ENCODE data around the gene OR4D2.

DNA sequence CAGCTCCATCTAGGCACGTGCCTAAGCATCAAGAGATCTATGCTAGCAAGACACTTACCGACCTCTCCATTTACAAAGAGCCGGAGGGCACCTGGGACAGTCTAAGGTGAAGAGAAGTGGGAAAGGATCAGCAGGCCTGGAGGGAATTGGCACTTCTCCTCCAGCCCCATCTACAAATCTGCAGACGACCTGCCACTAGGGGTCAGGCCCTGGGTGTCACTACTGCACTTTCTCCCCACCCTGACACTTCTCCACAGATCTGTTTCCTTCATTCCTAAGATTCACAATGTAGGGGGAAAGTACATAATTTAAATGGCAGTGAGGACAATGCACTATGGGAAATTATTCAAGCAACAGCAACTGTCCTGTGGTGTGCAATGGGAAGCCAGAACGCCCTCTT, 44.1 kb downstream of the OR4D2 start:
- TF ChIP-seq TAF1 (IDR thresholded peaks at IDR 0.05; ENCODE audit: borderline replicate concordance, low read depth, low read length) = no peak
- TF ChIP-seq, protein P1, sequence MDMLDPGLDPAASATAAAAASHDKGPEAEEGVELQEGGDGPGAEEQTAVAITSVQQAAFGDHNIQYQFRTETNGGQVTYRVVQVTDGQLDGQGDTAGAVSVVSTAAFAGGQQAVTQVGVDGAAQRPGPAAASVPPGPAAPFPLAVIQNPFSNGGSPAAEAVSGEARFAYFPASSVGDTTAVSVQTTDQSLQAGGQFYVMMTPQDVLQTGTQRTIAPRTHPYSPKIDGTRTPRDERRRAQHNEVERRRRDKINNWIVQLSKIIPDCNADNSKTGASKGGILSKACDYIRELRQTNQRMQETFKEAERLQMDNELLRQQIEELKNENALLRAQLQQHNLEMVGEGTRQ (IDR thresholded peaks at IDR 0.05; ENCODE audit: borderline replicate concordance, low read depth, low read length) = no peak
- no peak for TF ChIP-seq RAD21 (IDR thresholded peaks at IDR 0.05; ENCODE audit: low read length)
- TF ChIP-seq, protein P2, sequence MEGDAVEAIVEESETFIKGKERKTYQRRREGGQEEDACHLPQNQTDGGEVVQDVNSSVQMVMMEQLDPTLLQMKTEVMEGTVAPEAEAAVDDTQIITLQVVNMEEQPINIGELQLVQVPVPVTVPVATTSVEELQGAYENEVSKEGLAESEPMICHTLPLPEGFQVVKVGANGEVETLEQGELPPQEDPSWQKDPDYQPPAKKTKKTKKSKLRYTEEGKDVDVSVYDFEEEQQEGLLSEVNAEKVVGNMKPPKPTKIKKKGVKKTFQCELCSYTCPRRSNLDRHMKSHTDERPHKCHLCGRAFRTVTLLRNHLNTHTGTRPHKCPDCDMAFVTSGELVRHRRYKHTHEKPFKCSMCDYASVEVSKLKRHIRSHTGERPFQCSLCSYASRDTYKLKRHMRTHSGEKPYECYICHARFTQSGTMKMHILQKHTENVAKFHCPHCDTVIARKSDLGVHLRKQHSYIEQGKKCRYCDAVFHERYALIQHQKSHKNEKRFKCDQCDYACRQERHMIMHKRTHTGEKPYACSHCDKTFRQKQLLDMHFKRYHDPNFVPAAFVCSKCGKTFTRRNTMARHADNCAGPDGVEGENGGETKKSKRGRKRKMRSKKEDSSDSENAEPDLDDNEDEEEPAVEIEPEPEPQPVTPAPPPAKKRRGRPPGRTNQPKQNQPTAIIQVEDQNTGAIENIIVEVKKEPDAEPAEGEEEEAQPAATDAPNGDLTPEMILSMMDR (IDR thresholded peaks at IDR 0.05) = peak; percentile 42
- TF ChIP-seq RFX5 (IDR thresholded peaks at IDR 0.05; ENCODE audit: low read length) = no peak
- TF ChIP-seq FOXM1 (IDR thresholded peaks at IDR 0.05; ENCODE audit: low read depth) = no peak
- no peak for TF ChIP-seq SIN3A (IDR thresholded peaks at IDR 0.05; ENCODE audit: borderline replicate concordance, low read depth, low read length)
- no peak for TF ChIP-seq YY1 (IDR thresholded peaks at IDR 0.05; ENCODE audit: low read depth)
- TF ChIP-seq, protein P3, sequence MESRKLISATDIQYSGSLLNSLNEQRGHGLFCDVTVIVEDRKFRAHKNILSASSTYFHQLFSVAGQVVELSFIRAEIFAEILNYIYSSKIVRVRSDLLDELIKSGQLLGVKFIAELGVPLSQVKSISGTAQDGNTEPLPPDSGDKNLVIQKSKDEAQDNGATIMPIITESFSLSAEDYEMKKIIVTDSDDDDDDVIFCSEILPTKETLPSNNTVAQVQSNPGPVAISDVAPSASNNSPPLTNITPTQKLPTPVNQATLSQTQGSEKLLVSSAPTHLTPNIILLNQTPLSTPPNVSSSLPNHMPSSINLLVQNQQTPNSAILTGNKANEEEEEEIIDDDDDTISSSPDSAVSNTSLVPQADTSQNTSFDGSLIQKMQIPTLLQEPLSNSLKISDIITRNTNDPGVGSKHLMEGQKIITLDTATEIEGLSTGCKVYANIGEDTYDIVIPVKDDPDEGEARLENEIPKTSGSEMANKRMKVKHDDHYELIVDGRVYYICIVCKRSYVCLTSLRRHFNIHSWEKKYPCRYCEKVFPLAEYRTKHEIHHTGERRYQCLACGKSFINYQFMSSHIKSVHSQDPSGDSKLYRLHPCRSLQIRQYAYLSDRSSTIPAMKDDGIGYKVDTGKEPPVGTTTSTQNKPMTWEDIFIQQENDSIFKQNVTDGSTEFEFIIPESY (IDR thresholded peaks at IDR 0.05; ENCODE audit: borderline replicate concordance, low read depth) = no peak
- TF ChIP-seq JUND (IDR thresholded peaks at IDR 0.05) = no peak
- TF ChIP-seq, protein P4, sequence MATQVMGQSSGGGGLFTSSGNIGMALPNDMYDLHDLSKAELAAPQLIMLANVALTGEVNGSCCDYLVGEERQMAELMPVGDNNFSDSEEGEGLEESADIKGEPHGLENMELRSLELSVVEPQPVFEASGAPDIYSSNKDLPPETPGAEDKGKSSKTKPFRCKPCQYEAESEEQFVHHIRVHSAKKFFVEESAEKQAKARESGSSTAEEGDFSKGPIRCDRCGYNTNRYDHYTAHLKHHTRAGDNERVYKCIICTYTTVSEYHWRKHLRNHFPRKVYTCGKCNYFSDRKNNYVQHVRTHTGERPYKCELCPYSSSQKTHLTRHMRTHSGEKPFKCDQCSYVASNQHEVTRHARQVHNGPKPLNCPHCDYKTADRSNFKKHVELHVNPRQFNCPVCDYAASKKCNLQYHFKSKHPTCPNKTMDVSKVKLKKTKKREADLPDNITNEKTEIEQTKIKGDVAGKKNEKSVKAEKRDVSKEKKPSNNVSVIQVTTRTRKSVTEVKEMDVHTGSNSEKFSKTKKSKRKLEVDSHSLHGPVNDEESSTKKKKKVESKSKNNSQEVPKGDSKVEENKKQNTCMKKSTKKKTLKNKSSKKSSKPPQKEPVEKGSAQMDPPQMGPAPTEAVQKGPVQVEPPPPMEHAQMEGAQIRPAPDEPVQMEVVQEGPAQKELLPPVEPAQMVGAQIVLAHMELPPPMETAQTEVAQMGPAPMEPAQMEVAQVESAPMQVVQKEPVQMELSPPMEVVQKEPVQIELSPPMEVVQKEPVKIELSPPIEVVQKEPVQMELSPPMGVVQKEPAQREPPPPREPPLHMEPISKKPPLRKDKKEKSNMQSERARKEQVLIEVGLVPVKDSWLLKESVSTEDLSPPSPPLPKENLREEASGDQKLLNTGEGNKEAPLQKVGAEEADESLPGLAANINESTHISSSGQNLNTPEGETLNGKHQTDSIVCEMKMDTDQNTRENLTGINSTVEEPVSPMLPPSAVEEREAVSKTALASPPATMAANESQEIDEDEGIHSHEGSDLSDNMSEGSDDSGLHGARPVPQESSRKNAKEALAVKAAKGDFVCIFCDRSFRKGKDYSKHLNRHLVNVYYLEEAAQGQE (IDR thresholded peaks at IDR 0.05; ENCODE audit: low read depth, low read length) = no peak
- TF ChIP-seq, protein P5, sequence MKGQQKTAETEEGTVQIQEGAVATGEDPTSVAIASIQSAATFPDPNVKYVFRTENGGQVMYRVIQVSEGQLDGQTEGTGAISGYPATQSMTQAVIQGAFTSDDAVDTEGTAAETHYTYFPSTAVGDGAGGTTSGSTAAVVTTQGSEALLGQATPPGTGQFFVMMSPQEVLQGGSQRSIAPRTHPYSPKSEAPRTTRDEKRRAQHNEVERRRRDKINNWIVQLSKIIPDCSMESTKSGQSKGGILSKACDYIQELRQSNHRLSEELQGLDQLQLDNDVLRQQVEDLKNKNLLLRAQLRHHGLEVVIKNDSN (IDR thresholded peaks at IDR 0.05; ENCODE audit: borderline replicate concordance, low read depth) = no peak
- TF ChIP-seq EP300 (IDR thresholded peaks at IDR 0.05; ENCODE audit: borderline replicate concordance in 1 of 2, low read depth in 1 of 2, low read length in 1 of 2) = no peak
